HG03354 (cell line): Measurements from ENCODE around the gene BRD3OS.
"Not testable (repeated sequence)": the region's sequence is repeated elsewhere in the genome, so short reads cannot be mapped to it uniquely, and the experiment has no call there.

Experiments
- ATAC-seq: cut with Tn5 transposase; IDR thresholded peaks from one replicate; pipeline ENCODE4 v1.9.1; 2021; ENCODE audit warnings: mild to moderate bottlenecking; ENCODE audit not compliant: unreplicated experiment, poor library complexity, severe bottlenecking

Gene BRD3OS

GRCh38 chr9:134072683-134073082 is 47.4 kb downstream of the BRD3OS start:
- ATAC-seq: not testable (repeated sequence)

- ATAC-seq: no peak
Measured at GRCh38 chr9:134073500-134073899, 48.2 kb downstream of the BRD3OS start.

- not testable (repeated sequence) for ATAC-seq
Measured at GRCh38 chr9:134075689-134076088, 50.4 kb downstream of the BRD3OS start.

- no peak for ATAC-seq
Measured at GRCh38 chr9:134076644-134077043, 51.4 kb downstream of the BRD3OS start.
